ENCODE data around the gene RAB4A. TPM values are rescaled to one million over a fixed set of nuclear protein-coding genes. Genes with fewer than 3 reads are reported as not detected.
A peak's percentile ranks its signal among the peaks of the same experiment; 100 is the strongest.

RAB4A gene
- total and polyA plus RNA-seq, 2 of the 13 experiments (the other 11 are each of a cell fraction or from before 2014, with no cell fraction given) = 56.0 to 80.1 TPM

DNA sequence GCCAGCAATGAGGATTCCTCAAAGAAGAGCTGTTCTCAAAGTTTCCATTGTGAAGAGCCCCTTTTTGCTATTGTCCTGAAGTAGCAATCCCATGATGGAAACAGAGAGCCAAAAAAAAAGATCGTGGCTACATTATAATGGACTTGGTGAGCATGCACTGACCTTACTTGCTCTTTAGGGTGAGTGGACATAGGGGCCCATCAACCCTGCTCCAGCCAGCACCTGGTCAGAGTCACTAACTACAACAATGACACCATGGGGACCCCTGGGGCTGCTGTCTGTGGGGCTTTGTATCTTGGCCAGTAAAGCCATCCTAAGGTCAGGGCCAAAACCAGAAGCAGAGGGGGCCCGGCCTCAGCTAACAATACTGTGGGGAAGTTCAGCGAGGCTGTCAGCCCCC, 30.4 kb upstream of the RAB4A start:
- Histone ChIP-seq H3K9ac (ENCODE audit: insufficient read depth, low read depth, low read length) (no peak overlapping the region), H3K9me3 (ENCODE audit: low read length) (peaks cover 17% of the 10 kb centered on the region), H4K20me1 (ENCODE audit: insufficient read depth, low read length) (no peaks in the 10 kb centered on the region), H2AFZ (ENCODE audit: low read length) (no peak overlapping the region), H3K36me3 (replicated peaks in 1 of 2; ENCODE audit: control insufficient read depth in 1 of 2, insufficient read depth in 2 of 2, low read length in 2 of 2) (no peaks in the 10 kb centered on the region), H3K79me2 (ENCODE audit: insufficient read depth, low read length) (no peaks in the 10 kb centered on the region), H3K4me2 (ENCODE audit: low read depth, low read length) (0 out of 2 replicates have a peak overlapping the region, but pooled peaks have one; percentile 7), H3K4me1 (ENCODE audit: insufficient read depth, low read length) (peaks cover 19% of the 10 kb centered on the region), H3K27ac (ENCODE audit: extremely low read length, insufficient read depth, low read length) (no peak overlapping the region), H3K27me3 (ENCODE audit: control insufficient read depth in 1 of 2, insufficient read depth in 2 of 2, low read length in 2 of 2) (no peaks in the 10 kb centered on the region; a peak in 1 of 5 replicates), H3K4me3 (replicated peaks in 1 of 3; ENCODE audit: insufficient read depth in 1 of 3, low read depth in 2 of 3, low read length in 3 of 3) (no peak overlapping the region)
- TF ChIP-seq ZNF614 (CRISPR knock-in tag; IDR thresholded peaks at IDR 0.05; ENCODE audit: borderline replicate concordance) (no peak), ZNF264 (CRISPR knock-in tag; IDR thresholded peaks at IDR 0.05) (no peak), HIVEP1 (CRISPR knock-in tag; IDR thresholded peaks at IDR 0.05) (no peak), RARA (CRISPR knock-in tag; IDR thresholded peaks at IDR 0.05) (peak; percentile 33; the same call in 1 of the 2 replicates), SOX13 (IDR thresholded peaks at IDR 0.05) (no peak), SOX13 (CRISPR knock-in tag; conservative IDR thresholded peaks at IDR 0.05 in 1 of 2, IDR thresholded peaks at IDR 0.05 in 1 of 2) (peak in 1 of 2 experiments; percentile 39; a peak in 1 of 4 replicates), NAIF1 (CRISPR knock-in tag; IDR thresholded peaks at IDR 0.05; ENCODE audit: borderline replicate concordance) (no peak), KLF13 (CRISPR knock-in tag; IDR thresholded peaks at IDR 0.05) (no peak), ZNF737 (CRISPR knock-in tag; IDR thresholded peaks at IDR 0.05; ENCODE audit: borderline replicate concordance) (no peak), SOX6 (IDR thresholded peaks at IDR 0.05) (no peak), SOX6 (CRISPR knock-in tag; IDR thresholded peaks at IDR 0.05) (peak; percentile 48), U2AF1 (optimal IDR thresholded peaks at IDR 0.05; ENCODE audit: low read depth, low read length) (no peak), KLF11 (CRISPR knock-in tag; IDR thresholded peaks at IDR 0.05) (no peak), SP1 (IDR thresholded peaks at IDR 0.05) (no peak), SP1 (CRISPR knock-in tag; IDR thresholded peaks at IDR 0.05) (no peak), YY1 (IDR thresholded peaks at IDR 0.05; ENCODE audit: insufficient read depth, insufficient replicate concordance, low read depth, low read length) (no peak), CBFB (CRISPR knock-in tag; IDR thresholded peaks at IDR 0.05) (no peak), CEBPG (CRISPR knock-in tag; IDR thresholded peaks at IDR 0.05) (no peak)
- TF ChIP-seq, protein P1, sequence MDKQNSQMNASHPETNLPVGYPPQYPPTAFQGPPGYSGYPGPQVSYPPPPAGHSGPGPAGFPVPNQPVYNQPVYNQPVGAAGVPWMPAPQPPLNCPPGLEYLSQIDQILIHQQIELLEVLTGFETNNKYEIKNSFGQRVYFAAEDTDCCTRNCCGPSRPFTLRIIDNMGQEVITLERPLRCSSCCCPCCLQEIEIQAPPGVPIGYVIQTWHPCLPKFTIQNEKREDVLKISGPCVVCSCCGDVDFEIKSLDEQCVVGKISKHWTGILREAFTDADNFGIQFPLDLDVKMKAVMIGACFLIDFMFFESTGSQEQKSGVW (CRISPR knock-in tag; IDR thresholded peaks at IDR 0.05; ENCODE audit: borderline replicate concordance) = no peak
- TF ChIP-seq, protein P2, sequence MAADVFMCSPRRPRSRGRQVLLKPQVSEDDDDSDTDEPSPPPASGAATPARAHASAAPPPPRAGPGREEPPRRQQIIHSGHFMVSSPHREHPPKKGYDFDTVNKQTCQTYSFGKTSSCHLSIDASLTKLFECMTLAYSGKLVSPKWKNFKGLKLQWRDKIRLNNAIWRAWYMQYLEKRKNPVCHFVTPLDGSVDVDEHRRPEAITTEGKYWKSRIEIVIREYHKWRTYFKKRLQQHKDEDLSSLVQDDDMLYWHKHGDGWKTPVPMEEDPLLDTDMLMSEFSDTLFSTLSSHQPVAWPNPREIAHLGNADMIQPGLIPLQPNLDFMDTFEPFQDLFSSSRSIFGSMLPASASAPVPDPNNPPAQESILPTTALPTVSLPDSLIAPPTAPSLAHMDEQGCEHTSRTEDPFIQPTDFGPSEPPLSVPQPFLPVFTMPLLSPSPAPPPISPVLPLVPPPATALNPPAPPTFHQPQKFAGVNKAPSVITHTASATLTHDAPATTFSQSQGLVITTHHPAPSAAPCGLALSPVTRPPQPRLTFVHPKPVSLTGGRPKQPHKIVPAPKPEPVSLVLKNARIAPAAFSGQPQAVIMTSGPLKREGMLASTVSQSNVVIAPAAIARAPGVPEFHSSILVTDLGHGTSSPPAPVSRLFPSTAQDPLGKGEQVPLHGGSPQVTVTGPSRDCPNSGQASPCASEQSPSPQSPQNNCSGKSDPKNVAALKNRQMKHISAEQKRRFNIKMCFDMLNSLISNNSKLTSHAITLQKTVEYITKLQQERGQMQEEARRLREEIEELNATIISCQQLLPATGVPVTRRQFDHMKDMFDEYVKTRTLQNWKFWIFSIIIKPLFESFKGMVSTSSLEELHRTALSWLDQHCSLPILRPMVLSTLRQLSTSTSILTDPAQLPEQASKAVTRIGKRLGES (CRISPR knock-in tag; IDR thresholded peaks at IDR 0.05; ENCODE audit: borderline replicate concordance) = no peak
- TF ChIP-seq, protein P3, sequence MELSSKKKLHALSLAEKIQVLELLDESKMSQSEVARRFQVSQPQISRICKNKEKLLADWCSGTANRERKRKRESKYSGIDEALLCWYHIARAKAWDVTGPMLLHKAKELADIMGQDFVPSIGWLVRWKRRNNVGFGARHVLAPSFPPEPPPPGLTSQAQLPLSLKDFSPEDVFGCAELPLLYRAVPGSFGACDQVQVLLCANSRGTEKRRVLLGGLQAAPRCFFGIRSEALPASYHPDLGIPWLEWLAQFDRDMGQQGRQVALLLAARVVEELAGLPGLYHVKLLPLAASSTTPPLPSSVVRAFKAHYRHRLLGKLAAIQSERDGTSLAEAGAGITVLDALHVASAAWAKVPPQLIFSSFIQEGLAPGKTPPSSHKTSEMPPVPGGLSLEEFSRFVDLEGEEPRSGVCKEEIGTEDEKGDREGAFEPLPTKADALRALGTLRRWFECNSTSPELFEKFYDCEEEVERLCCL (CRISPR knock-in tag; IDR thresholded peaks at IDR 0.05; ENCODE audit: borderline replicate concordance) = no peak
- TF ChIP-seq, protein P4, sequence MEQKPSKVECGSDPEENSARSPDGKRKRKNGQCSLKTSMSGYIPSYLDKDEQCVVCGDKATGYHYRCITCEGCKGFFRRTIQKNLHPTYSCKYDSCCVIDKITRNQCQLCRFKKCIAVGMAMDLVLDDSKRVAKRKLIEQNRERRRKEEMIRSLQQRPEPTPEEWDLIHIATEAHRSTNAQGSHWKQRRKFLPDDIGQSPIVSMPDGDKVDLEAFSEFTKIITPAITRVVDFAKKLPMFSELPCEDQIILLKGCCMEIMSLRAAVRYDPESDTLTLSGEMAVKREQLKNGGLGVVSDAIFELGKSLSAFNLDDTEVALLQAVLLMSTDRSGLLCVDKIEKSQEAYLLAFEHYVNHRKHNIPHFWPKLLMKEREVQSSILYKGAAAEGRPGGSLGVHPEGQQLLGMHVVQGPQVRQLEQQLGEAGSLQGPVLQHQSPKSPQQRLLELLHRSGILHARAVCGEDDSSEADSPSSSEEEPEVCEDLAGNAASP (CRISPR knock-in tag; IDR thresholded peaks at IDR 0.05; ENCODE audit: borderline replicate concordance) = peak; percentile 77; the same call in 1 of the 2 replicates
- in situ Hi-C loops (cut with HindIII; ENCODE audit: extremely low pct_ligation_motif_present, low pct_unique_long_range_greater_than_20kb) = no loop called here
- FAIRE-seq (no peak), DNase-seq (ENCODE audit: low spot score) (no peak), ATAC-seq (peak; percentile 60)
- 18% methylated on average over 3 of the region's 3 CpGs for WGBS (ENCODE audit: low lambda C conversion rate)
- intact Hi-C loops (cut with micrococcal nuclease; ENCODE audit: unreplicated experiment) = no loop called here
- ChIA-PET POLR2A (no interaction called here), CTCF (ENCODE audit: low intra/inter-chr PET ratio, low total read pairs) (no interaction called here)
- no TSS peak for BruUV-seq (replicated peaks)

Measured in HepG2 (cell line).